HG02938 (cell line): ENCODE results near the gene UNK.
"Not testable (repeated sequence)": the region's sequence is repeated elsewhere in the genome, so short reads cannot be mapped to it uniquely, and the experiment has no call there.

Source experiments
- ATAC-seq: cut with Tn5 transposase; IDR thresholded peaks from one replicate; pipeline ENCODE4 v1.9.1; 2021; ENCODE audit warnings: mild to moderate bottlenecking, moderate library complexity; ENCODE audit not compliant: unreplicated experiment

UNK gene

GRCh38 chr17:75868730-75869281 lies 84.2 kb downstream of the UNK start:
- ATAC-seq: not testable (repeated sequence)

- no peak for ATAC-seq
These were observed 84.9 kb downstream of the UNK start for GRCh38 chr17:75869282-75870141.

DNA sequence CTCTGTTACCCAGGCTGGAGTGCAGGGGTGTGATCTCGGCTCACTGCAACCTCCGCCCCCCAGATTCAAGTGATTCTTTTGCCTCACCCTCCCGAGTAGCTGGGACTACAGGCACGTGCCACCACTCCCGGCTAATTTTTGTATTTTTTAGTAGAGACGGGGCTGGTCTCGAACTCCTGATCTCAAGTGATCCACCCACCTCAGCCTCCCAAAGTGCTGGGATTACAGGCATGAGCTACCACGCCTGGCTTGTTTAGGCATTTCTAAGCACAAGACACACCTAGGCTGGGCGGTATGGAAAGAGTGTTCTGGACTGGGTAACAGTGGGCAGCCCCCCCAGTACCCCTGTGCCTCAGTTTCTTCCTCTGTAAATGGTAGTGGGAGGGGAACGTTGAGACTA lies 85.6 kb downstream of the UNK start:
- not testable (repeated sequence) for ATAC-seq

- no peak for ATAC-seq
These were observed 88.1 kb downstream of the UNK start for GRCh38 chr17:75872434-75873351.

DNA sequence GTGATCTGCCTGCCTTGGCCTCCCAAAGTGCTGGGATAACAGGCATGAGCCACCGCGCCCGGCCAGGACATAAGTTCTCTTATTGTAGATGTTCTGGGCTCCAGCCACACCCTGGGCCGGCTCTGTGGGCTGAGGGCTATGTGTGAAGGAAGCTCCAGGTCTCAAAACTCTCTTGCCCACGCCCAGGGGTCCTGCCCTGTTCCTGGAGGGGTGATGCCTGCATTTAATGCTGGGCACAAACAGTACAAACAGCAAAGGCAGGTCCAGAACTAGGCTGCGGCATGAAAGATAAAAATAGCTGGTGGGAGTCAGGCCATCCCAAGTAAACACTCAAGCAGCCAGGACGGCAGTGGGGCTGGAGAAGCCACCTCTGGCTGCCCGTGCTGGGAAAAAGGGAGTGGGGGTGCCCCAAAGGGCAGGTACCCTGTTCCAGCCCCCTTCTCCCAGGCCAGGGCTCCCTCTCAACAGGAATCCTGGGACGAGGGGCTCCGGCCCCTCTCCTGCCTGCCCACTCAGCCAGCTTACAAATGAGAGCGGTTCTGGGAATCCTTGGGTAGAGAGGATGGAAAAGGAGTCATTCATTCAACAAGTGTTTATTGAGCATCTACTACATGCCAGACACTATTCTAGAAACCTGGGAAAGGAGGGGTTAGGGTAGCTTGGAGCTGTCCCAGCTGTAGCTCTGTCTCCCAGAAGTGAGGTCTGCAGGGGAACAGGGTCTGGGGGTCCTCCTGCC lies 89.1 kb downstream of the UNK start:
- ATAC-seq: no peak

DNA sequence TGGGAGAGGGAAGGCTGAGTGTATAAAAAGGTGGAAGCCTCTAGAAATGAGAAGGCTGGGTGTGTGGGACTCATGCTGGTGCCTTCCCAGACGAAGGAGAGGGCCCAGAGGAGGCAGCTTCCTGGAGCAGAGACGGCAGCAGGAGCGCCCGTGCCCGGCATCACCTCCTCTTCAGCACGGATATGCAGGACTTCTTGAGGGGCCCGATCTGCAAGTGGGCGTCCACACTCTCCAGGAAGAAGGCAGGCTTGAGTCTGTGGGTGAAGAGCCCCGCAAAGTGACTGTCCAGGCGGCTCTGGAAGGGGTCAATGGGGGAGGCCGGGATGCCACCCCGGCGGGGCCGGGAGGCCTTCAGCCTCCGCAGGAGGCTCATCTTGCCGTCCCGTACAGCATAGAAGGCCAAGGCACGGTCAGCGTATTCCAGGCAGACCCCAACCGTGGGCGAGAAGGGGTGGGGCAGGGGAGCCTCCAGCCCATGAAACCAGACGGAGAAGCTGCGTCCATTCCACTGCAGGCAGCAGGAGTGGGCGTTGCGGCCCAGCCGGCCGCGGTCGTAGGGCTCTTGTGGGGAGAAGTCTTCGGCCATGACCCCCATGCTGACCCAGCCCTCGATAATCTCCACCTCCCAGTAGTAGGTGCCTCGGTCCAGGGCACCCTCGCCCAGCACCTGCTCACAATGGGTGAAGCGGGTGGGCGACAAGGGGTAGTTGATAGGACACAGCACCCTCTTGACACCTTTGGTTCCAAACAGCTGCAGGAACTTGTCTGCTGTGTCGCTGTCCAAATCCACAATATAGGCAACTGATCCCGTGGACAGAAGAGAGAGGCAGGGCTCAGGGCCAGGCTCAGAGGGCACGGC lies 89.9 kb downstream of the UNK start:
- ATAC-seq: no peak
